Liver (tissue), 9 donors: ENCODE results near the gene DCDC2C. TPM values are rescaled to one million over a fixed set of nuclear protein-coding genes. Genes with fewer than 3 reads are reported as not detected.

Experiments
- DNase-seq: peaks from one replicate; pipeline ENCODE4 v3.0.0-alpha.2; 2017; ENCODE audit warnings: low spot score
- H3K27ac ChIP-seq, 2 donors: one replicate each; pipeline ENCODE4 v1.7.0; 2013; ENCODE audit warnings: inconsistent platforms in 2 of 2, low read length in 2 of 2, control low read depth in 1 of 2, low read depth in 1 of 2, mild to moderate bottlenecking in 1 of 2
- H3K27me3 ChIP-seq, 4 donors: one replicate each; pipeline versions ENCODE4 v1.6.1 to v1.7.0; 2013; ENCODE audit warnings: low read length in 3 of 4, inconsistent platforms in 1 of 4, mild to moderate bottlenecking in 1 of 4, moderate library complexity in 1 of 4; ENCODE audit not compliant: control insufficient read depth in 4 of 4, insufficient read depth in 4 of 4
- H3K36me3 ChIP-seq, 4 donors: one replicate each; pipeline versions ENCODE4 v1.6.1 to v1.7.0; 2013; ENCODE audit warnings: low read length in 3 of 4, mild to moderate bottlenecking in 3 of 4, low read depth in 1 of 4, moderate library complexity in 1 of 4; ENCODE audit not compliant: control insufficient read depth in 4 of 4, insufficient read depth in 3 of 4
- H3K4me1 ChIP-seq, 4 donors: one replicate each; pipeline versions ENCODE4 v1.6.1 to v1.7.0; 2013; ENCODE audit warnings: low read length in 3 of 4, mild to moderate bottlenecking in 3 of 4, moderate library complexity in 1 of 4; ENCODE audit not compliant: control insufficient read depth in 4 of 4, insufficient read depth in 4 of 4
- H3K4me3 ChIP-seq, 3 donors: one replicate each; pipeline versions ENCODE4 v1.6.1 to v1.7.0; 2013; ENCODE audit warnings: low read length in 3 of 3, control low read depth in 1 of 3, low read depth in 1 of 3, mild to moderate bottlenecking in 1 of 3
- H3K9ac ChIP-seq, 2 donors: one replicate each; pipeline ENCODE4 v1.7.0; 2013; ENCODE audit warnings: low read length in 2 of 2, mild to moderate bottlenecking in 2 of 2, moderate library complexity in 2 of 2, control low read depth in 1 of 2, low read depth in 1 of 2
- H3K9me3 ChIP-seq, 4 donors: one replicate each; pipeline versions ENCODE4 v1.6.1 to v1.7.0; 2013; ENCODE audit warnings: low read length in 3 of 4; ENCODE audit not compliant: control insufficient read depth in 4 of 4
- EGR1 ChIP-seq, 2 donors: IDR thresholded peaks; 2 replicates each; pipeline ENCODE4 v1.6.1; 2016 to 2018; ENCODE audit warnings: antibody characterized with exemption in 2 of 2, low read depth in 2 of 2
- FOXA1 ChIP-seq: IDR thresholded peaks from 2 replicates; pipeline ENCODE4 v1.6.1; 2016; ENCODE audit warnings: antibody characterized with exemption
- FOXA2 ChIP-seq: IDR thresholded peaks from 2 replicates; pipeline ENCODE4 v1.6.1; 2016; ENCODE audit warnings: antibody characterized with exemption
- GABPA ChIP-seq, 2 donors: IDR thresholded peaks in 1 of 2; conservative IDR thresholded peaks in 1 of 2; 2 replicates each; pipeline ENCODE4 v1.6.1; 2016; ENCODE audit warnings: antibody characterized with exemption in 2 of 2, mild to moderate bottlenecking in 1 of 2, moderate library complexity in 1 of 2
- HNF4A ChIP-seq, 2 donors: conservative IDR thresholded peaks; 2 replicates each; pipeline ENCODE4 v1.6.1; 2016; ENCODE audit warnings: antibody characterized with exemption in 2 of 2, mild to moderate bottlenecking in 2 of 2
- HNF4G ChIP-seq: IDR thresholded peaks from 2 replicates; pipeline ENCODE4 v1.6.1; 2016; ENCODE audit warnings: antibody characterized with exemption
- JUND ChIP-seq, 2 donors: IDR thresholded peaks; 2 replicates each; pipeline ENCODE4 v1.6.1; 2016; ENCODE audit warnings: antibody characterized with exemption in 2 of 2
- NR2F2 ChIP-seq: IDR thresholded peaks from 2 replicates; pipeline ENCODE4 v1.6.1; 2016; ENCODE audit warnings: antibody characterized with exemption
- RAD21 ChIP-seq, 2 donors: IDR thresholded peaks; 2 replicates each; pipeline ENCODE4 v1.6.1; 2016; ENCODE audit warnings: antibody characterized with exemption in 2 of 2, mild to moderate bottlenecking in 2 of 2
- RXRA ChIP-seq, 2 donors: IDR thresholded peaks; 2 replicates each; pipeline ENCODE4 v1.6.1; 2017 to 2018; ENCODE audit warnings: antibody characterized with exemption in 2 of 2, mild to moderate bottlenecking in 1 of 2
- SP1 ChIP-seq: IDR thresholded peaks from 2 replicates; pipeline ENCODE4 v1.6.1; 2018; ENCODE audit warnings: antibody characterized with exemption, mild to moderate bottlenecking
- TAF1 ChIP-seq: conservative IDR thresholded peaks from 2 replicates; pipeline ENCODE4 v1.6.1; 2016; ENCODE audit warnings: antibody characterized with exemption, mild to moderate bottlenecking
- YY1 ChIP-seq: IDR thresholded peaks from 2 replicates; pipeline ENCODE4 v1.6.1; 2016; ENCODE audit warnings: antibody characterized with exemption, mild to moderate bottlenecking
- WGBS: extraction: QIAGEN DNeasy Blood & Tissue Kit; methylation state at CpG from one replicate; pipeline ENCODE4 v1.1.7; 2013; 5-methylcytosine and 5-hydroxymethylcytosine counted together
- polyA plus RNA-seq, 2 donors: library from polyadenylated mRNA; stranded (reverse) in 1 of 2; unstranded in 1 of 2; fragments of 200-250 nt in 1 of 2; fragments of >200 nt in 1 of 2; fragmentation: Nextera tagmentation in 1 of 2; extraction: Ambion mirVana in 1 of 2; gene quantifications; one replicate each; pipeline versions ENCODE4 v1.2.1 to v1.2.3, GENCODE V29; 2013 to 2015
- total RNA-seq, 2 donors: library from RNA; depleted of rRNA; stranded (reverse); fragments of >200 nt; gene quantifications; one replicate each; pipeline ENCODE4 v1.2.3, GENCODE V29; 2014
- TF ChIP-seq, protein P1 (sequence below): IDR thresholded peaks from 2 replicates; pipeline ENCODE4 v1.6.1; 2016; ENCODE audit warnings: antibody characterized with exemption
- TF ChIP-seq, protein P2 (sequence below): IDR thresholded peaks from 2 replicates; pipeline ENCODE4 v1.6.1; 2016; ENCODE audit warnings: antibody characterized with exemption, mild to moderate bottlenecking
- TF ChIP-seq, protein P3 (sequence below): IDR thresholded peaks from 2 replicates; pipeline ENCODE4 v1.6.1; 2016; ENCODE audit warnings: antibody characterized with exemption
- TF ChIP-seq, protein P4 (sequence below): fragments of 150-350 bp; IDR thresholded peaks from 2 replicates; pipeline ENCODE4 v1.5.1; 2017; ENCODE audit warnings: improper control_type of control experiment, low read depth, low read length; ENCODE audit not compliant: missing input control
- TF ChIP-seq, protein P5 (sequence below): IDR thresholded peaks from 2 replicates; pipeline ENCODE4 v1.6.1; 2016; ENCODE audit warnings: antibody characterized with exemption
- donor health status: healthy.
- donor health status: healthy.
- donor health status: healthy.
- donor health status: healthy.
- donor health status: healthy.

DCDC2C gene
- total and polyA plus RNA-seq, 4 donors, result not detected

DNA sequence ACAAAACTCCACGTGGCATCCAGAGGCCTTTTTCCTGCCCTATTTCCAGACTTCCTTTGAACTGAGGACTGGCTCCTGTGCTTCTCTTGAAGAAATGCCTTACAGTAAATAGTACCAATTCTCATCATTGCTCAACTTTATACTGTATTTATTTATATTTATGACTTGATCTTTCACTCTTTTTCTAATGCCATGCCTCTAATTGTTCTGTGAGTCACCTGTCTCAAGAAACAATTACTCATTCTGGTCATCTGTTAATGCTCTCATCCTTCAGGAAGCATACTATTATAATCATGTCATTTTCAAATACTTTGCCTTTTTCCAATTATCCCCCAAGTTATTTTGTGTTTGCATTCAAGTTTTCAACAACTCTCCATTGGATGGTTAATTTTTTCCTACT, 85.9 kb downstream of the DCDC2C start:
- H3K4me3 ChIP-seq, result no peak overlapping the region
- TF ChIP-seq, protein P1, sequence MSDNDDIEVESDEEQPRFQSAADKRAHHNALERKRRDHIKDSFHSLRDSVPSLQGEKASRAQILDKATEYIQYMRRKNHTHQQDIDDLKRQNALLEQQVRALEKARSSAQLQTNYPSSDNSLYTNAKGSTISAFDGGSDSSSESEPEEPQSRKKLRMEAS, result no peak
- TF ChIP-seq NR2F2 (no peak), TAF1 (no peak), RAD21 (IDR thresholded peaks at IDR 0.05) (no peak), HNF4G (no peak), JUND (IDR thresholded peaks at IDR 0.05) (no peak), FOXA2 (no peak), HNF4A (conservative IDR thresholded peaks at IDR 0.05) (no peak), EGR1 (IDR thresholded peaks at IDR 0.05; ENCODE audit: low read depth in 2 of 2) (no peak), SP1 (no peak), YY1 (no peak), GABPA (IDR thresholded peaks at IDR 0.05 in 1 of 2, conservative IDR thresholded peaks at IDR 0.05 in 1 of 2) (no peak), FOXA1 (no peak), RXRA (IDR thresholded peaks at IDR 0.05) (no peak)
- TF ChIP-seq, protein P2, sequence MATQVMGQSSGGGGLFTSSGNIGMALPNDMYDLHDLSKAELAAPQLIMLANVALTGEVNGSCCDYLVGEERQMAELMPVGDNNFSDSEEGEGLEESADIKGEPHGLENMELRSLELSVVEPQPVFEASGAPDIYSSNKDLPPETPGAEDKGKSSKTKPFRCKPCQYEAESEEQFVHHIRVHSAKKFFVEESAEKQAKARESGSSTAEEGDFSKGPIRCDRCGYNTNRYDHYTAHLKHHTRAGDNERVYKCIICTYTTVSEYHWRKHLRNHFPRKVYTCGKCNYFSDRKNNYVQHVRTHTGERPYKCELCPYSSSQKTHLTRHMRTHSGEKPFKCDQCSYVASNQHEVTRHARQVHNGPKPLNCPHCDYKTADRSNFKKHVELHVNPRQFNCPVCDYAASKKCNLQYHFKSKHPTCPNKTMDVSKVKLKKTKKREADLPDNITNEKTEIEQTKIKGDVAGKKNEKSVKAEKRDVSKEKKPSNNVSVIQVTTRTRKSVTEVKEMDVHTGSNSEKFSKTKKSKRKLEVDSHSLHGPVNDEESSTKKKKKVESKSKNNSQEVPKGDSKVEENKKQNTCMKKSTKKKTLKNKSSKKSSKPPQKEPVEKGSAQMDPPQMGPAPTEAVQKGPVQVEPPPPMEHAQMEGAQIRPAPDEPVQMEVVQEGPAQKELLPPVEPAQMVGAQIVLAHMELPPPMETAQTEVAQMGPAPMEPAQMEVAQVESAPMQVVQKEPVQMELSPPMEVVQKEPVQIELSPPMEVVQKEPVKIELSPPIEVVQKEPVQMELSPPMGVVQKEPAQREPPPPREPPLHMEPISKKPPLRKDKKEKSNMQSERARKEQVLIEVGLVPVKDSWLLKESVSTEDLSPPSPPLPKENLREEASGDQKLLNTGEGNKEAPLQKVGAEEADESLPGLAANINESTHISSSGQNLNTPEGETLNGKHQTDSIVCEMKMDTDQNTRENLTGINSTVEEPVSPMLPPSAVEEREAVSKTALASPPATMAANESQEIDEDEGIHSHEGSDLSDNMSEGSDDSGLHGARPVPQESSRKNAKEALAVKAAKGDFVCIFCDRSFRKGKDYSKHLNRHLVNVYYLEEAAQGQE, result no peak
- TF ChIP-seq, protein P3, sequence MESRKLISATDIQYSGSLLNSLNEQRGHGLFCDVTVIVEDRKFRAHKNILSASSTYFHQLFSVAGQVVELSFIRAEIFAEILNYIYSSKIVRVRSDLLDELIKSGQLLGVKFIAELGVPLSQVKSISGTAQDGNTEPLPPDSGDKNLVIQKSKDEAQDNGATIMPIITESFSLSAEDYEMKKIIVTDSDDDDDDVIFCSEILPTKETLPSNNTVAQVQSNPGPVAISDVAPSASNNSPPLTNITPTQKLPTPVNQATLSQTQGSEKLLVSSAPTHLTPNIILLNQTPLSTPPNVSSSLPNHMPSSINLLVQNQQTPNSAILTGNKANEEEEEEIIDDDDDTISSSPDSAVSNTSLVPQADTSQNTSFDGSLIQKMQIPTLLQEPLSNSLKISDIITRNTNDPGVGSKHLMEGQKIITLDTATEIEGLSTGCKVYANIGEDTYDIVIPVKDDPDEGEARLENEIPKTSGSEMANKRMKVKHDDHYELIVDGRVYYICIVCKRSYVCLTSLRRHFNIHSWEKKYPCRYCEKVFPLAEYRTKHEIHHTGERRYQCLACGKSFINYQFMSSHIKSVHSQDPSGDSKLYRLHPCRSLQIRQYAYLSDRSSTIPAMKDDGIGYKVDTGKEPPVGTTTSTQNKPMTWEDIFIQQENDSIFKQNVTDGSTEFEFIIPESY, result no peak
- TF ChIP-seq, protein P4, sequence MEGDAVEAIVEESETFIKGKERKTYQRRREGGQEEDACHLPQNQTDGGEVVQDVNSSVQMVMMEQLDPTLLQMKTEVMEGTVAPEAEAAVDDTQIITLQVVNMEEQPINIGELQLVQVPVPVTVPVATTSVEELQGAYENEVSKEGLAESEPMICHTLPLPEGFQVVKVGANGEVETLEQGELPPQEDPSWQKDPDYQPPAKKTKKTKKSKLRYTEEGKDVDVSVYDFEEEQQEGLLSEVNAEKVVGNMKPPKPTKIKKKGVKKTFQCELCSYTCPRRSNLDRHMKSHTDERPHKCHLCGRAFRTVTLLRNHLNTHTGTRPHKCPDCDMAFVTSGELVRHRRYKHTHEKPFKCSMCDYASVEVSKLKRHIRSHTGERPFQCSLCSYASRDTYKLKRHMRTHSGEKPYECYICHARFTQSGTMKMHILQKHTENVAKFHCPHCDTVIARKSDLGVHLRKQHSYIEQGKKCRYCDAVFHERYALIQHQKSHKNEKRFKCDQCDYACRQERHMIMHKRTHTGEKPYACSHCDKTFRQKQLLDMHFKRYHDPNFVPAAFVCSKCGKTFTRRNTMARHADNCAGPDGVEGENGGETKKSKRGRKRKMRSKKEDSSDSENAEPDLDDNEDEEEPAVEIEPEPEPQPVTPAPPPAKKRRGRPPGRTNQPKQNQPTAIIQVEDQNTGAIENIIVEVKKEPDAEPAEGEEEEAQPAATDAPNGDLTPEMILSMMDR, result no peak
- TF ChIP-seq, protein P5, sequence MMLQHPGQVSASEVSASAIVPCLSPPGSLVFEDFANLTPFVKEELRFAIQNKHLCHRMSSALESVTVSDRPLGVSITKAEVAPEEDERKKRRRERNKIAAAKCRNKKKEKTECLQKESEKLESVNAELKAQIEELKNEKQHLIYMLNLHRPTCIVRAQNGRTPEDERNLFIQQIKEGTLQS, result no peak
- no peaks in the 10 kb centered on the region for H3K9me3 ChIP-seq
- no peak overlapping the region for H3K9ac ChIP-seq
- H3K4me1 ChIP-seq, result no peaks in the 10 kb centered on the region
- peaks cover 0 to 2% (median 0%) of the 10 kb centered on the region in 4 donors for H3K27me3 ChIP-seq
- 35% methylated on average over 1 of the region's 1 CpG for WGBS
- H3K27ac ChIP-seq, result no peak overlapping the region
- no peak for DNase-seq
- H3K36me3 ChIP-seq, result no peaks in the 10 kb centered on the region
